HCT116 (cell line): ENCODE data around the gene RTF2. TPM values are rescaled to one million over a fixed set of nuclear protein-coding genes. Genes with fewer than 3 reads are reported as not detected.

Source experiments
- ATAC-seq: fragments of 200-7000 bp; cut with Tn5 transposase; 2 replicates; pipeline ENCODE4 v1.9.1; 2020; ENCODE audit warnings: mild to moderate bottlenecking, moderate library complexity
- BruUV-seq: library from RNA; stranded (reverse); fragments of 400-500 nt; replicated peaks from 2 replicates; lab custom pipeline; 2021; lab: Mats Ljungman, UMichigan
- CTCF ChIA-PET: fragments of 300-600 bp; sonication (Branson Sonifier 250); formaldehyde crosslinking; loops from one replicate; lab custom pipeline; 2021; ENCODE audit warnings: antibody characterized with exemption; lab: Charles Lee
- POLR2A ChIA-PET: fragments of 300-600, 350-600 bp; sonication (Branson Sonifier 250); formaldehyde crosslinking; loops from one replicate; lab custom pipeline; 2021; ENCODE audit warnings: antibody characterized with exemption; lab: Charles Lee
- RAD21 ChIA-PET, 2 experiments: fragments of 300-600 bp; sonication (Branson Sonifier 250); formaldehyde crosslinking; loops; one replicate each; lab custom pipeline; 2023; ENCODE audit warnings: low total read pairs in 2 of 2; ENCODE audit not compliant: uncharacterized antibody in 2 of 2, unreplicated experiment in 2 of 2, low non-redundant PET in 1 of 2; lab: Charles Lee
- DNase-seq: peaks from one replicate; pipeline ENCODE4 v3.0.0-alpha.2; 2010; ENCODE audit warnings: low read depth, low spot score
- H2AFZ ChIP-seq: fragments of 200-600 bp; shearing (Covaris generic), sonication (generic); 2 replicates; pipeline ENCODE4 v1.6.1; 2017; ENCODE audit warnings: low read depth, mixed run types, mixed read lengths, antibody characterized with exemption, low read length; ENCODE audit not compliant: poor library complexity, severe bottlenecking
- H3K27ac ChIP-seq: 2 replicates; pipeline ENCODE4 v1.5.1; 2012; ENCODE audit warnings: low read depth, low read length
- H3K27me3 ChIP-seq: fragments of 200-600 bp; sonication (generic); 2 replicates; pipeline ENCODE4 v1.6.1; 2016; ENCODE audit warnings: mixed run types, low read length, mixed read lengths; ENCODE audit not compliant: insufficient read depth
- H3K36me3 ChIP-seq, 2 experiments: fragments of 200-500 bp in 1 of 2; fragments of 200-600 bp in 1 of 2; sonication (Bioruptor generic) in 1 of 2; sonication (generic) in 1 of 2; 2 replicates each; pipeline versions ENCODE4 v1.5.1 to v1.6.1; 2014 to 2016; ENCODE audit warnings: low read length in 2 of 2, inconsistent platforms in 1 of 2, mixed read lengths in 1 of 2, mixed run types in 1 of 2; ENCODE audit not compliant: insufficient read depth in 2 of 2, control insufficient read depth in 1 of 2
- H3K4me1 ChIP-seq, 2 experiments: fragments of 200-600 bp in 1 of 2; sonication (generic) in 1 of 2; 2 replicates each; pipeline versions ENCODE4 v1.5.1 to v1.6.1; 2012 to 2017; ENCODE audit warnings: low read length in 2 of 2, inconsistent platforms in 1 of 2, mild to moderate bottlenecking in 1 of 2, mixed read lengths in 1 of 2, mixed run types in 1 of 2, moderate library complexity in 1 of 2; ENCODE audit not compliant: insufficient read depth in 2 of 2, control insufficient read depth in 1 of 2
- H3K4me2 ChIP-seq: fragments of 200-600 bp; sonication (generic); 2 replicates; pipeline ENCODE4 v1.6.1; 2017; ENCODE audit warnings: mixed run types, low read length, mixed read lengths
- H3K4me3 ChIP-seq, 2 experiments: fragments of 200-600 bp in 1 of 2; sonication (generic) in 1 of 2; replicated peaks in 1 of 2; 2 replicates each; pipeline ENCODE4 v1.5.1; 2011 to 2016; ENCODE audit warnings: low read length in 2 of 2, control low read depth in 1 of 2, low read depth in 1 of 2, mild to moderate bottlenecking in 1 of 2, mixed read lengths in 1 of 2, mixed run types in 1 of 2
- H3K79me2 ChIP-seq: fragments of 200-600 bp; sonication (generic); 2 replicates; pipeline ENCODE4 v1.6.1; 2017; ENCODE audit warnings: mild to moderate bottlenecking, mixed run types, low read length, moderate library complexity, mixed read lengths; ENCODE audit not compliant: insufficient read depth
- H3K9ac ChIP-seq: fragments of 200-600 bp; sonication (generic); 2 replicates; pipeline ENCODE4 v1.6.1; 2016; ENCODE audit warnings: low read length, mixed read lengths
- H3K9me2 ChIP-seq: fragments of 200-600 bp; sonication (generic), shearing (Covaris generic); 2 replicates; pipeline ENCODE4 v1.6.1; 2017; ENCODE audit warnings: mixed run types, mild to moderate bottlenecking, moderate library complexity; ENCODE audit not compliant: insufficient read depth
- H3K9me3 ChIP-seq, 2 experiments: fragments of 200-500 bp in 1 of 2; fragments of 200-600 bp in 1 of 2; sonication (Bioruptor generic) in 1 of 2; sonication (generic) in 1 of 2; 2 replicates each; pipeline ENCODE4 v1.6.1; 2014 to 2017; ENCODE audit warnings: low read length in 2 of 2, mixed read lengths in 2 of 2, inconsistent platforms in 1 of 2, low read depth in 1 of 2, mild to moderate bottlenecking in 1 of 2, mixed run types in 1 of 2, moderate library complexity in 1 of 2; ENCODE audit not compliant: control insufficient read depth in 1 of 2, insufficient read depth in 1 of 2
- H4K20me1 ChIP-seq: fragments of 200-600 bp; sonication (generic), shearing (Covaris generic); 2 replicates; pipeline ENCODE4 v1.6.1; 2017; ENCODE audit warnings: mixed run types, mild to moderate bottlenecking, moderate library complexity; ENCODE audit not compliant: insufficient read depth
- CBX3 ChIP-seq: IDR thresholded peaks from 2 replicates; pipeline ENCODE4 v1.6.1; 2012; ENCODE audit warnings: low read depth
- ELF1 ChIP-seq: IDR thresholded peaks from 2 replicates; pipeline ENCODE4 v1.6.1; 2012; ENCODE audit warnings: low read depth, borderline replicate concordance
- FOSL1 ChIP-seq: IDR thresholded peaks from 2 replicates; pipeline ENCODE4 v1.6.1; 2012; ENCODE audit warnings: low read depth
- POLR2AphosphoS5 ChIP-seq: IDR thresholded peaks from 2 replicates; pipeline ENCODE4 v1.6.1; 2011; ENCODE audit warnings: mild to moderate bottlenecking, low read depth, low read length, moderate library complexity
- RAD21 ChIP-seq: IDR thresholded peaks from 2 replicates; pipeline ENCODE4 v1.6.1; 2012; ENCODE audit warnings: low read depth, mild to moderate bottlenecking
- SP1 ChIP-seq: IDR thresholded peaks from 2 replicates; pipeline ENCODE4 v1.6.1; 2012; ENCODE audit warnings: low read depth
- SRF ChIP-seq: IDR thresholded peaks from 2 replicates; pipeline ENCODE4 v1.6.1; 2012; ENCODE audit warnings: low read depth
- TCF7L2 ChIP-seq: IDR thresholded peaks from 2 replicates; pipeline ENCODE4 v1.7.0; 2011; ENCODE audit warnings: borderline replicate concordance, inconsistent platforms; ENCODE audit not compliant: insufficient read depth, insufficient read length; ENCODE audit errors: extremely low read depth
- YY1 ChIP-seq: IDR thresholded peaks from 2 replicates; pipeline ENCODE4 v1.6.1; 2011; ENCODE audit warnings: low read length, low read depth, moderate library complexity, mild to moderate bottlenecking; ENCODE audit not compliant: insufficient replicate concordance; ENCODE audit errors: extremely low read depth
- ZFX ChIP-seq: fragments of 450-650 bp; IDR thresholded peaks from 2 replicates; pipeline ENCODE4 v1.6.1; 2017
- ZNF274 ChIP-seq: fragments of 200-500 bp; sonication (Bioruptor generic); IDR thresholded peaks from 2 replicates; pipeline ENCODE4 v1.6.1; 2014; ENCODE audit warnings: mild to moderate bottlenecking, low read depth, low read length, inconsistent platforms
- intact Hi-C: fragments of 100-400 bp; cut with micrococcal nuclease; formaldehyde crosslinking; loops from 2 replicates; pipeline ENCODE4 v1.10.0; 2022
- total RNA-seq: library from RNA; stranded (reverse); gene quantifications from one replicate; pipeline ENCODE4 v1.2.1, GENCODE V29; 2021; ENCODE audit not compliant: unreplicated experiment
- TF ChIP-seq, protein P1 (sequence below): IDR thresholded peaks from 2 replicates; pipeline ENCODE4 v1.6.1; 2011; ENCODE audit warnings: mild to moderate bottlenecking, low read length, moderate library complexity; ENCODE audit not compliant: insufficient replicate concordance; ENCODE audit errors: extremely low read depth

The RTF2 gene
- total RNA-seq, 1 experiment from 2014 or later = 73.8 TPM

DNA sequence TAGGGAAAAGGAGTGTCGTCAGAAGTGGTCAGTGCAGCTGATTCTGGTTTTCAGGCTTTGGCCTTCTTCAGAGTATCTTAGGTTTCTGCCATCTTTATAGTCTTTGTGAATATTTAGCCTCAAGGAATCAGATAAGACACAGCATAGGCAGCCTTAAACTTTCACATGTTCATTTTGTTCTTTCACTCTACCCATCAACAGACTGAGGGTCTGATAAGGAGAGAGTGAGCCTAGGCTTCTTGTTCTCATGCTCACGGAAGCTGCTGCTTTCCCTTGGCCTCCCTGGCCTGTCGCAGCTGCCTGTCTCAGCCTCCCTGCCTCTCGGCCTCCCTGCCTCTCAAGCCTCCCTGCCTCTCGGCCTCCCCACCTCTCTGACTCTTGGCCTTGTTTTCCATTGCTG is 20.1 kb downstream of the RTF2 start:
- peaks cover 13 to 26% of the 10 kb centered on the region in 2 experiments; a peak in 3 of 4 replicates for H3K36me3 ChIP-seq
- H3K4me1 ChIP-seq = no peaks in the 10 kb centered on the region
- no peak overlapping the region for H3K4me3 ChIP-seq
- H3K9me2 ChIP-seq = no peaks in the 10 kb centered on the region
- no peaks in the 10 kb centered on the region for H3K27me3 ChIP-seq
- no peak overlapping the region for H3K27ac ChIP-seq
- no peak for TF ChIP-seq ELF1
- no peak for TF ChIP-seq ZNF274
- TF ChIP-seq, protein P1, sequence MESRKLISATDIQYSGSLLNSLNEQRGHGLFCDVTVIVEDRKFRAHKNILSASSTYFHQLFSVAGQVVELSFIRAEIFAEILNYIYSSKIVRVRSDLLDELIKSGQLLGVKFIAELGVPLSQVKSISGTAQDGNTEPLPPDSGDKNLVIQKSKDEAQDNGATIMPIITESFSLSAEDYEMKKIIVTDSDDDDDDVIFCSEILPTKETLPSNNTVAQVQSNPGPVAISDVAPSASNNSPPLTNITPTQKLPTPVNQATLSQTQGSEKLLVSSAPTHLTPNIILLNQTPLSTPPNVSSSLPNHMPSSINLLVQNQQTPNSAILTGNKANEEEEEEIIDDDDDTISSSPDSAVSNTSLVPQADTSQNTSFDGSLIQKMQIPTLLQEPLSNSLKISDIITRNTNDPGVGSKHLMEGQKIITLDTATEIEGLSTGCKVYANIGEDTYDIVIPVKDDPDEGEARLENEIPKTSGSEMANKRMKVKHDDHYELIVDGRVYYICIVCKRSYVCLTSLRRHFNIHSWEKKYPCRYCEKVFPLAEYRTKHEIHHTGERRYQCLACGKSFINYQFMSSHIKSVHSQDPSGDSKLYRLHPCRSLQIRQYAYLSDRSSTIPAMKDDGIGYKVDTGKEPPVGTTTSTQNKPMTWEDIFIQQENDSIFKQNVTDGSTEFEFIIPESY = no peak
- TF ChIP-seq ZFX = no peak
- no peak for TF ChIP-seq SP1
- TF ChIP-seq CBX3 = no peak
- TF ChIP-seq RAD21 = no peak
- no peak for TF ChIP-seq YY1
- H3K9ac ChIP-seq = no peak overlapping the region
- no peak overlapping the region for H3K4me2 ChIP-seq
- no peaks in the 10 kb centered on the region for H4K20me1 ChIP-seq
- POLR2A ChIA-PET = no interaction called here
- H3K9me3 ChIP-seq = no peaks in the 10 kb centered on the region
- no peak for DNase-seq
- peaks cover 22% of the 10 kb centered on the region; the same call in 1 of the 2 replicates for H3K79me2 ChIP-seq
- BruUV-seq = no TSS peak
- intact Hi-C loops = no loop called here
- CTCF ChIA-PET = no interaction called here
- H2AFZ ChIP-seq = no peak overlapping the region
- RAD21 ChIA-PET = no interaction called here
- no peak for ATAC-seq

DNA sequence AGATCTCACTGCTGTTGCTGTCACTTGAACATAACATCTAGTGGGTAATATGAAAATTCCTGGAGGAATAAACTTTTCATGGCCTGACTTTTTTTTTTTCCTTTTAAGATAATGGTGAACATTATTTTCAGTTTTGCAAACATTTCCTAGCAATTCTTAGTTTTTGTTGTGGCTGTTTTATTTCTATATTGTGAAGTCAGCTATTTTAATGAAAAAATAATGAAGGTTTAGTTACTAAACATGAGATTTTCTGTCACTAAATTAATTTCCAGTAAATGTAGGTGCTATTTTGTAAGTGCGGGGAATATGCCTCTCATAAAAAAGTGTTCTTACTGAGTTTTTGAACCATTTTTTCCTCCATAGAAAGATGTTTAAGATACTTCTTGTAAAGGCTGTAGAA is 32.7 kb downstream of the RTF2 start:
- H2AFZ ChIP-seq = no peak overlapping the region
- POLR2A ChIA-PET = no interaction called here

More for the DNA sequence above, 32.7 kb downstream of the RTF2 start:
- DNase-seq = no peak
- Histone ChIP-seq H3K36me3 (peaks cover 0 to 3% of the 10 kb centered on the region in 2 experiments; a peak in 1 of 4 replicates), H3K4me1 (no peaks in the 10 kb centered on the region), H3K27me3 (no peaks in the 10 kb centered on the region), H3K9me2 (no peaks in the 10 kb centered on the region), H3K27ac (no peak overlapping the region), H3K9ac (no peak overlapping the region), H3K79me2 (peaks cover 7% of the 10 kb centered on the region; the same call in 1 of the 2 replicates), H4K20me1 (no peaks in the 10 kb centered on the region), H3K4me2 (no peak overlapping the region), H3K9me3 (no peaks in the 10 kb centered on the region), H3K4me3 (no peak overlapping the region)
- RAD21 ChIA-PET = no interaction called here
- intact Hi-C loops = no loop called here
- BruUV-seq = no TSS peak
- ATAC-seq = no peak
- TF ChIP-seq, protein P1 = no peak
- no peak for TF ChIP-seq POLR2AphosphoS5
- no peak for TF ChIP-seq SRF
- TF ChIP-seq ZFX = no peak
- TF ChIP-seq YY1 = no peak
- no peak for TF ChIP-seq SP1
- TF ChIP-seq TCF7L2 = no peak
- TF ChIP-seq FOSL1 = no peak
- CTCF ChIA-PET = no interaction called here
